GM19351 (cell line): ENCODE data around the gene CCDC181.
"Not testable (repeated sequence)": the region's sequence is repeated elsewhere in the genome, so short reads cannot be mapped to it uniquely, and the experiment has no call there.

Experiments
- ATAC-seq: cut with Tn5 transposase; IDR thresholded peaks from one replicate; pipeline ENCODE4 v1.9.1; 2021; ENCODE audit warnings: mild to moderate bottlenecking, moderate library complexity; ENCODE audit not compliant: unreplicated experiment

The CCDC181 gene

GRCh38 chr1:169427081-169427641 lies at the start of gene CCDC181:
CCDC181 (minus strand) TSS chr1:169427474; CDS start chr1:169424927, 2,547 bp downstream.
- ATAC-seq, result no peak

- ATAC-seq, result no peak
Measured at GRCh38 chr1:169475806-169476387, 48.6 kb upstream of the CCDC181 start.

- no peak for ATAC-seq
Measured at GRCh38 chr1:169474302-169474995, 47.2 kb upstream of the CCDC181 start.

GRCh38 chr1:169473347-169473746 lies 46.1 kb upstream of the CCDC181 start:
- ATAC-seq, result no peak

GRCh38 chr1:169472738-169473137 lies 45.5 kb upstream of the CCDC181 start:
- no peak for ATAC-seq

GRCh38 chr1:169468982-169469381 lies 41.7 kb upstream of the CCDC181 start:
- ATAC-seq, result no peak

- ATAC-seq, result no peak
Measured at GRCh38 chr1:169466259-169467230, 39.3 kb upstream of the CCDC181 start.

- no peak for ATAC-seq
Measured at GRCh38 chr1:169465281-169465680, 38.0 kb upstream of the CCDC181 start.

- no peak for ATAC-seq
Measured at GRCh38 chr1:169462385-169462784, 35.1 kb upstream of the CCDC181 start.

- no peak for ATAC-seq
Measured at GRCh38 chr1:169461390-169462000, 34.2 kb upstream of the CCDC181 start.

- ATAC-seq, result no peak
Measured at GRCh38 chr1:169460191-169460833, 33.0 kb upstream of the CCDC181 start.

- ATAC-seq, result no peak
Measured at GRCh38 chr1:169457443-169457842, 30.2 kb upstream of the CCDC181 start.

- no peak for ATAC-seq
Measured at GRCh38 chr1:169456029-169456428, 28.8 kb upstream of the CCDC181 start.

- no peak for ATAC-seq
Measured at GRCh38 chr1:169452921-169453320, 25.6 kb upstream of the CCDC181 start.

- ATAC-seq, result no peak
Measured at GRCh38 chr1:169451218-169451824, 24.0 kb upstream of the CCDC181 start.

- no peak for ATAC-seq
Measured at GRCh38 chr1:169443923-169444322, 16.6 kb upstream of the CCDC181 start.

- no peak for ATAC-seq
Measured at GRCh38 chr1:169426174-169426705, 1.0 kb downstream of the CCDC181 start.

GRCh38 chr1:169421309-169421708 lies 6.0 kb downstream of the CCDC181 start:
- no peak for ATAC-seq

GRCh38 chr1:169414952-169415351 lies 12.3 kb downstream of the CCDC181 start:
- ATAC-seq, result no peak

- not testable (repeated sequence) for ATAC-seq
Measured at GRCh38 chr1:169408340-169408739, 18.9 kb downstream of the CCDC181 start.
